ENCODE results near the gene DGKD. TPM values are rescaled to one million over a fixed set of nuclear protein-coding genes. Genes with fewer than 3 reads are reported as not detected.
A peak's percentile ranks its signal among the peaks of the same experiment; 100 is the strongest.

DGKD gene
- total and polyA plus RNA-seq, 9 of the 15 experiments (the other 6 are each of a cell fraction or from before 2014, with no cell fraction given): 0.52 to 29.5 (median 10.6) TPM

DNA sequence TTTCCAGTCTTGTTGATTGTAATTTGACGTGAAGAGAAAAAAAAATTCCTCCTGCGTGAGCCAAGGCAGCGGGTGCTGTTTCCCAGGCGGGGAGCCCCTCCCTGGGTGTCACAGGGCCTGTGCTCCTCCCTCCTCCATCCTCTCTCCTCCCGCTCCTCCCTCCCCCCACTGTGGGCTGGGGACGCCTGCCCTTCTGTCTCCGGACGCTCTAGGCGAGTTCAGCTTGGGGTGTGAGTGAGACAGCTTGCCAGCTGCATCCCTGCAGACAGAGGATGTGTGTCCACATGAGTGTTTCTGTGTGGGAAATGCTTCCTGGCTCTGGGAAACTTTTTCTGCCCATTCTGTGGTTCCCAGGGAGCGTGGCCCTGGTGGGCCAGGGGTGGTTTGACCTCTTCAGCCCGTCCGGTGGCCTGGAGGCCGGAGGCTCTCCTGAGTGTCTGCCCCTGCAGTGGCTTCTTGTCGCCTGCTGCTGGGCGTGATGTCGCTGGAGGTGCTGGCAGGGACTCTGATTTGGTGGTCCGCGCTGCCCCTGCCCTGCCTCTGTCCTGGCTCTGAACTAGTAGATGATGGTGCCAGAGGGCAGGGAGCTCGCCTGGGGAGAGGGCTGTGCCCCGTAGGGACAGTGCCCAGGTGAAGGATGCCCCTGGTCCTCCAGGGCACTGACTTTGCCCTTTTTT, 115.9 kb downstream of the DGKD start (continued):
- TF ChIP-seq ZBTB33 (CRISPR knock-in tag; IDR thresholded peaks at IDR 0.05) (0 out of 2 replicates have a peak, but pooled peaks have one; percentile 34), CCAR2 (IDR thresholded peaks at IDR 0.05; ENCODE audit: low read depth, low read length) (no peak)

- Histone ChIP-seq H3K4me1 (replicated peaks in 1 of 2; ENCODE audit: control insufficient read depth in 2 of 2, insufficient read depth in 2 of 2, low read length in 2 of 2) (peaks cover 4 to 39% of the 10 kb centered on the region in 2 experiments; a peak in 3 of 5 replicates), H3K36me3 (ENCODE audit: control insufficient read depth, insufficient read depth, low read length) (peaks cover 22% of the 10 kb centered on the region; the same call in 2 of the 3 replicates), H3K9me3 (replicated peaks; ENCODE audit: control insufficient read depth, insufficient read depth, low read depth, low read length) (no peaks in the 10 kb centered on the region), H3K4me2 (ENCODE audit: insufficient read depth, low read length) (no peak overlapping the region), H3K9me1 (ENCODE audit: control insufficient read depth, insufficient read depth, low read length) (no peaks in the 10 kb centered on the region), H3K9ac (ENCODE audit: insufficient read depth in 1 of 2, low read depth in 2 of 2, low read length in 2 of 2) (no peak overlapping the region), H3K27ac (ENCODE audit: extremely low read depth, low read depth, low read length) (no peak overlapping the region), H3K4me3 (no peak overlapping the region), H2AFZ (ENCODE audit: low read depth, low read length) (no peak overlapping the region), H3K79me2 (ENCODE audit: control insufficient read depth, insufficient read depth, low read length) (no peaks in the 10 kb centered on the region), H4K20me1 (replicated peaks; ENCODE audit: control insufficient read depth, insufficient read depth, low read length) (no peaks in the 10 kb centered on the region), H3K27me3 (ENCODE audit: control insufficient read depth in 2 of 2, insufficient read depth in 2 of 2, low read length in 2 of 2) (no peaks in the 10 kb centered on the region)
- DNase-seq (ENCODE audit: extremely low read depth in 1 of 4, low spot score in 3 of 4) (no peak), FAIRE-seq (no peak), ATAC-seq (no peak)
- no TSS peak for BruUV-seq (replicated peaks)
- intact Hi-C loops (cut with micrococcal nuclease): no loop called here
- POLR2A ChIA-PET: interaction anchor here (0.5 kb wide), 2 partner anchors 19 to 558 kb away, joined by 3 read pairs; no protein-coding TSS in a partner anchor
- 98% methylated on average over 10 of the region's 14 CpGs for WGBS (ENCODE audit: insufficient coverage, low coverage, missing lambda C conversion rate)
- CTCF ChIA-PET (ENCODE audit: low intra/inter-chr PET ratio): no interaction called here
- in situ Hi-C loops (cut with MboI): no loop called here
- TF ChIP-seq, protein P1, sequence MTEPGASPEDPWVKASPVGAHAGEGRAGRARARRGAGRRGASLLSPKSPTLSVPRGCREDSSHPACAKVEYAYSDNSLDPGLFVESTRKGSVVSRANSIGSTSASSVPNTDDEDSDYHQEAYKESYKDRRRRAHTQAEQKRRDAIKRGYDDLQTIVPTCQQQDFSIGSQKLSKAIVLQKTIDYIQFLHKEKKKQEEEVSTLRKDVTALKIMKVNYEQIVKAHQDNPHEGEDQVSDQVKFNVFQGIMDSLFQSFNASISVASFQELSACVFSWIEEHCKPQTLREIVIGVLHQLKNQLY (CRISPR knock-in tag; conservative IDR thresholded peaks at IDR 0.05): no peak
- TF ChIP-seq, protein P2, sequence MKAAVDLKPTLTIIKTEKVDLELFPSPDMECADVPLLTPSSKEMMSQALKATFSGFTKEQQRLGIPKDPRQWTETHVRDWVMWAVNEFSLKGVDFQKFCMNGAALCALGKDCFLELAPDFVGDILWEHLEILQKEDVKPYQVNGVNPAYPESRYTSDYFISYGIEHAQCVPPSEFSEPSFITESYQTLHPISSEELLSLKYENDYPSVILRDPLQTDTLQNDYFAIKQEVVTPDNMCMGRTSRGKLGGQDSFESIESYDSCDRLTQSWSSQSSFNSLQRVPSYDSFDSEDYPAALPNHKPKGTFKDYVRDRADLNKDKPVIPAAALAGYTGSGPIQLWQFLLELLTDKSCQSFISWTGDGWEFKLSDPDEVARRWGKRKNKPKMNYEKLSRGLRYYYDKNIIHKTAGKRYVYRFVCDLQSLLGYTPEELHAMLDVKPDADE (conservative IDR thresholded peaks at IDR 0.05; ENCODE audit: control insufficient read depth, low read depth, low read length): no peak
- no peak for TF ChIP-seq NFXL1 (CRISPR knock-in tag; IDR thresholded peaks at IDR 0.05)
- TF ChIP-seq CTCFL (IDR thresholded peaks at IDR 0.05; ENCODE audit: borderline replicate concordance, insufficient read depth, low read depth, low read length, poor library complexity, severe bottlenecking): no peak
- no peak for TF ChIP-seq GTF2E2 (tag; IDR thresholded peaks at IDR 0.05)
- TF ChIP-seq MTF1 (CRISPR knock-in tag; IDR thresholded peaks at IDR 0.05; ENCODE audit: borderline replicate concordance): no peak
- TF ChIP-seq SMAD1 (IDR thresholded peaks at IDR 0.05; ENCODE audit: low read depth, low read length, partially characterized antibody): no peak
- TF ChIP-seq TEAD4 (IDR thresholded peaks at IDR 0.05; ENCODE audit: low read length): no peak
- no peak for TF ChIP-seq TEAD4 (CRISPR knock-in tag; IDR thresholded peaks at IDR 0.05; ENCODE audit: borderline replicate concordance)
- no peak for TF ChIP-seq GABPB1 (CRISPR knock-in tag; IDR thresholded peaks at IDR 0.05)
- no peak for TF ChIP-seq TCFL5 (CRISPR knock-in tag; conservative IDR thresholded peaks at IDR 0.05)
- TF ChIP-seq PRPF4 (IDR thresholded peaks at IDR 0.05; ENCODE audit: insufficient read depth, low read depth, low read length, poor library complexity, severe bottlenecking): no peak
These were observed 116.5 kb downstream of the DGKD start for GRCh38 chr2:233470839-233471238.
